HG03135 (cell line): ENCODE measurements around the gene ADGRV1.
"Not testable (repeated sequence)": the region's sequence is repeated elsewhere in the genome, so short reads cannot be mapped to it uniquely, and the experiment has no call there.

Experiments
- ATAC-seq: cut with Tn5 transposase; IDR thresholded peaks from one replicate; pipeline ENCODE4 v1.9.1; 2021; ENCODE audit warnings: mild to moderate bottlenecking, moderate library complexity; ENCODE audit not compliant: unreplicated experiment

ADGRV1 gene

GRCh38 chr5:90894866-90895420 lies 336.3 kb downstream of the ADGRV1 start:
- ATAC-seq: no peak

GRCh38 chr5:90897618-90898017 lies 339.0 kb downstream of the ADGRV1 start:
- no peak for ATAC-seq

- ATAC-seq: no peak
Measured at GRCh38 chr5:90898326-90899013, 339.9 kb downstream of the ADGRV1 start.

GRCh38 chr5:90899014-90899604 lies 340.5 kb downstream of the ADGRV1 start:
- no peak for ATAC-seq

- ATAC-seq: no peak
Measured at GRCh38 chr5:90901261-90901660, 342.7 kb downstream of the ADGRV1 start.

GRCh38 chr5:90902170-90902569 lies 343.6 kb downstream of the ADGRV1 start:
- ATAC-seq: no peak

- ATAC-seq: no peak
Measured at GRCh38 chr5:90902651-90903386, 344.2 kb downstream of the ADGRV1 start.

GRCh38 chr5:90909101-90909503 lies 350.5 kb downstream of the ADGRV1 start:
- no peak for ATAC-seq

GRCh38 chr5:90909940-90910339 lies 351.3 kb downstream of the ADGRV1 start:
- no peak for ATAC-seq

GRCh38 chr5:90911169-90911568 lies 352.6 kb downstream of the ADGRV1 start:
- ATAC-seq: no peak

GRCh38 chr5:90912476-90912875 lies 353.9 kb downstream of the ADGRV1 start:
- no peak for ATAC-seq

GRCh38 chr5:90915393-90915792 lies 356.8 kb downstream of the ADGRV1 start:
- no peak for ATAC-seq

- ATAC-seq: no peak
Measured at GRCh38 chr5:90916947-90917800, 358.6 kb downstream of the ADGRV1 start.

GRCh38 chr5:90917928-90918668 lies 359.5 kb downstream of the ADGRV1 start:
- ATAC-seq: no peak

- no peak for ATAC-seq
Measured at GRCh38 chr5:90921418-90921973, 362.9 kb downstream of the ADGRV1 start.

- not testable (repeated sequence) for ATAC-seq
Measured at GRCh38 chr5:90924222-90924621, 365.6 kb downstream of the ADGRV1 start.

- not testable (repeated sequence) for ATAC-seq
Measured at GRCh38 chr5:90929013-90929839, 370.6 kb downstream of the ADGRV1 start.

- ATAC-seq: no peak
Measured at GRCh38 chr5:90930062-90930461, 371.5 kb downstream of the ADGRV1 start.
